HG03565 (cell line): Measurements from ENCODE around the gene MYO9A.

Experiments
- ATAC-seq: cut with Tn5 transposase; IDR thresholded peaks from one replicate; pipeline ENCODE4 v1.9.1; 2021; ENCODE audit warnings: mild to moderate bottlenecking, moderate library complexity; ENCODE audit not compliant: unreplicated experiment

Gene MYO9A

DNA sequence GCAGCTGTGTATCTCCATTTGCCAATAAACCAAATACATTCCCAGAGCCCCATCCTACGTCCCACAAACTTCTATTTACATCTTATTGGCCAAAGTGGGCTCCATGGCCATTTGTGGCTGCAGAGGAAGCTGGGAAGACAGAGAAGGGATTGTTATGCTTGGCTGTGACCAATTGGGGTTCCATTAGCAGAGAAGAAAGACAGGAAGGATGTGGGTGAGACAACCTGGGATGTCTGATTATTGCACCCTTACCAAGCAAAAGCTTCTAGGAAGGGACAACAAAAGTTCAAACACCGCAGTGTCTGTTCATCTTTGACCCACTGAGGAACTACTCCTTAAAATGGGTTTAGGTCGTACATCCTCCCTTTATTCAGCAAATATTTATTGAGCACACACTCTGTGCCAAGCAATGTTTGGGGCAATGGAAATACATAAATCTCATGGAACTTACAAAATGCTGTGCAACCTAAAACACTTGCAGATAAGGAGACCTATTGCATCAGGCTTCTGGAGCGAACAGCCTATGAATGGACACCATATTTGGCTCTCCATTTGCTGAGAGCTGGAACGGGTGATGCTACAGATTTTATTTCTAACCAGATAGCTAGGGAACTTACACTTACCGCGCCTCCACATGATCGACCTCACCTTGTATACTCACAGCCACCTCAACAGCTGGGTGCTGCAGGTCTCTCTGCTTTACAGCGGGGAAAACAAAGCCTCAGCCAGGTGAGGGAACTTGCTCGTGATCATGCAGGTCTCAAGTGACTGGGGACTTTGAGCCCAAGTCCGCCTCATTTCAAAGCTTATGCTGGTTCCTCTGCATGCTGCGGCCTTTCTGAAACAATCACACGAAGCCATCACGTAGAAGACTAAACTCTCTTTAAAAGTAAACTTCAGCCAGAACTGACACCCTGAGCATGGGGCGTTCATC, 329.0 kb downstream of the MYO9A start:
- no peak for ATAC-seq

DNA sequence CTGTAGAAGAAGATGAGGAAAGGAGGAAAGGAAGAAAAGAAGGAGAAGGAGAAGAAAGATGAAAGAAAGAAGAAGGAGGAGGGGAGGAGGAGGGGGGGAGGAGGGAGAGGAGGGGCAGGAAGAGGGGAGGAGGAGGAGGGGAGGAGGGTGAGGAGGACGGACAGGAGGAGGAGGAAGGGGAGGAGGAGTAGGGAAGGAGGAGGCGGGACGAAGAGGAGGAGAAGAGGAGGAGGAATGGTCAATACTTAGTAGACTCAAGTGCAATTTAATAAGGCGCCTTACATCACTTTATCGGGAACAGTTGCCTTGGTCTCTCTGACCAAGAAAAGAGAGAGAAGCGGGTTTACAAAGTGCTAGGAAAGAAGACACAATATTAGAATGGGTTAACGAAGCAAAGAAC, 331.3 kb downstream of the MYO9A start:
- ATAC-seq, result no peak

DNA sequence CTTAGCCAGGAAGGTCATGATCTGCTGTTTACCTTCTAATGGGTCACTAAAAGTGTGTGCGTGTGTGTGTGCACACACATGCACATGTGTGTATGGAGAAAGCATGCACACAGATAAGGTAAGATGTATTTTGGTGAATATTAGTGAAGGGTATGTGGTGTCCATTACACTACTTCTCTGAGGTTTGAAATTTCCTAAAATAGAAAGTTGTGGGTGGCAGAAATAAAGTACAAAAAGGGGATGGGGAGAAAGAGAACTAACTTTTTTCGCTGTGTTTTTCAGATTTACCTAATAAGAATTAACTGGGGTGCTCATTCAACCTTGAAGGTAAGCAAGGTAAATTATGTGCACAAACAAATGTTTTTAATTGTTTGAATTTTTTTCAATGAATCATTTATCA, 332.0 kb downstream of the MYO9A start:
- no peak for ATAC-seq

DNA sequence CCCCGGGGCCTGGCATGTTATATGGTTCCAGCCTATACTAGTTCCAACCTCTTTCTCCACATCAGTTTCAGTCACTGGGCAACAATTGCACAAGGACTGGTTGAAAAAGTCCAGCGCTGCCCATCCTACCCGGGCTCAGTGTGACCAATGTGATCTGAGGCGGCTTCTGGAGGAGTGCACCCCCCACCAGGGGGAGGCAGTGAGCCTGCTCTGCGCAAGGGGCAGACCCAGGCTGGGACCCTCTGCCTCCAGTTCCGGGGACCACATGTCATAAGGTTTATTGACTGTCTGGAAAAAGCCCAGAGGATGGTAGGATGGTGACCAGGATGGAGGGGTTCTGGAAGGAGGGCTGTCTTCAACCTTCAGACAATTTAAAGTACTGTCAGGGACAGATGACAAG, 333.2 kb downstream of the MYO9A start:
- ATAC-seq, result no peak

DNA sequence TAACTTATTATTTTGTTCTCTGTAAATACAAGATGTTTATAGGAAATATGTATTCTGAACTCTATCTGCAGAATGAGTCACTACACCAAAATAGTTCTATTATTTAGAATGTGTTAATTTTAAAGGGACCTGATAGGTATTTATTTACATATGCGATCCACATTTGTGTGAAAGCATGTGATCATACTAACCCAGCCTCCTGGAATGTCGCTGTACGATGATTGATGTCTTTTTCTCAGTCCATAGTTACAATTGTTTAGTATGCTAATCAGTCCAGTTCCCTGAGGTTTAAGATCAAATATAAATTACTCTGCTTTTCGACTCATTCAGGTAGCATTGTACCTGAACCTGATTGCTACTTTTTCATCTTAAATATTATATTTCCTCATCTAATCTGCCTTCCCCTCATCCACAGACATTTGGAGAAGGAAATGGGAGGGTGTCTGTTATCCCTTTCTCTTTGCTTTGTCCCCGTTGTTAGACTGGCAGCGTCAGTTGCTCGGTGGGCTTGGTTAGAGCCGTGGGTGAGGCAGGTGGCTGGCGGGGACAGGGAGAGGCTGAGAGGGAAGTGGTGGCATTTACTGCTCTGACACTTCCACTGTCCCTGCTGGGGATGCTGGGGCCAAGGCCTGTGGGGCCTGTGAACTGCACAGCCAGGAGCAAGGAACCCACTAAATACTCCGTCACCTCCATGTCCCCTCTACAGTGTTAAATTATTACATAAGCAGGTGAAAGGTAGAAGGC, 335.4 kb downstream of the MYO9A start:
- no peak for ATAC-seq

DNA sequence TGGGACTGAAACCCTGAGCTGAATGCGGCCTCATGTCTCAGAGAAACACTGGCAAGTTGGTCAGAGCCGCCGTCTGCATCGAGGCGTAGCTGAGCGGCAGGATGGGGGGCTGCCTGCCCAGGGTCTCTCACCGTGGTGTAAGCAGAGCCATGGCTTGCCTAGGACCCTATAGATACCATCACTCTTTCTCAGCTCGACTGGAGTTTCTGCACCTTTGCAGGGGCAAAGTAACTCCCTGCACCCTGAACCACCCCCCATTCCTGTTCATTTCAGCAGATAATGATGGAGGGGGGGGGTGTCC, 336.0 kb downstream of the MYO9A start:
- no peak for ATAC-seq

DNA sequence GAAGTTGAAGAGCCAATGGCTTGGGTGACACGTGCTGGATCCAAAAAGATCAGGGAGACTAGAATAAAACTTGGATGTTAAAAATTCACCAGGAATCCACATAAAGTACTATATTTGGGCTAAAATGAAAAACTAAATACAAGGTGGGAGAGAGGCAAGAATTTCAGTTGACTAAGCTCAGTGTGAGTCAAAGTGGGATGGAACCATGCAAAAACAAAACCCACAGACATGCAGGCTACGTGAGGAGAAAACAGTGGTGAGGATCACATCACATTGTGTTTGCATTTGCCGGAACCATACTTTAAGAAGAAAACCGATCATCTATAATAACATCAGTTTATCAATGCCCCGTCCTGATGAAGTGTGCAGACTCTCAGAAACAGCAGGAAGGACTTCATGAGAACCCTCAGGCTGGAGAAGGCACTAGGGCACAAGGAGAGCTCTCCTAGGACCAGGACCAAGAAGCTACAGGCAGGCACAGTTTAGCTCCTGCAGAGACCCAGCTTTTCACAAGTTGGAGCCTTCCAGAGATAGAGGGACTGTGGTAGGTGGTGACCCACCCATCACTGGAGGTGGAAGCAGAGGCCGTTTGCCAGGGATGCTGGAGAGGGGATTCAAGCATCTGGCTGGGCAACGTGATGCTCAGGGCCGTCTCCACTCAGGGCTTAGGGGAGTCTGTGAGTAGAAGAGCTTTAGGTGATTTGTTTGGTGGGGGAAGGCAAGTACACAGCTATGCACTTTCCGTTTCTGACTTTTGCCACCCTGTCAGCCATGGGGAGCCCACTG, 336.6 kb downstream of the MYO9A start:
- ATAC-seq, result peak; percentile 49

DNA sequence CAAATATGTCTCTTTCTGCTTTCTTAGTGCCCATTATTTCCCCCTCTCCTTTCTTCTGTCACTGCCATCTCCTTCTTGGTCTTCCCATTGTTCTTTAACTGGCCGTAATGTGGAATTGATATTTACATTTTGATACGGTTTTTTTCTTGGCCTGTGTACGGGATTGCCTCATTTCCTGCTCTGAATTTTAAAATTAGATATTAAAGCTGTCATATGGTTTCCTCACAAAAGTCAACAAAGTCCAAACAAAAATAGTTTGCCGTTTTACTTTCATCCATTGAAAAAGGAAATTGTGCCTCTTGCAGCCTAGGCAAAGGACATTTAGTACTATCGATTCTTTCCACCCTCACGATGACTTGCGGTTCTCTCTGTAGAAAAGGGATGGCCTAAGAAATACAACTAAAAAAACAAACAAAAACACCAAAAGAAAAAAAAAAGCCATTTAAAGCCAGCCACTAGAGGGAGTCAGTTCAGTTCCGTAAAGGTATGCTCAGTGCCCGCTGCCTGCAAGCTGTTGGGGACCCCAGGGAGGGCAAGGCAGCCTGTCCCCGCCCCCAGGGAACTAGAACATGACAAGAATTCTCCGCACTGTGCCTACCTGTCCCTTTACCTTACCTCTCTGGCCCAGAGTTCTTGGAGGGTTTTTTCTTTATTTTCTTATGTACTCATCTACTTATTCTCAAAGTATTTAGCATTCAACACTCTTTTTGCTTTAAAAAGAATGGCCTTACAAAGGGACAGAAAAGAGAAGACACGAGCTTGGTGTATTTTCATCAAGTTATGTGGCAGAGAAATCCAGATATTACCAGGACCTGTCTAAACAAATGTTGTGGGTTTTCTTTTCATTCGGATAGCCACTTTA, 337.6 kb downstream of the MYO9A start:
- no peak for ATAC-seq

DNA sequence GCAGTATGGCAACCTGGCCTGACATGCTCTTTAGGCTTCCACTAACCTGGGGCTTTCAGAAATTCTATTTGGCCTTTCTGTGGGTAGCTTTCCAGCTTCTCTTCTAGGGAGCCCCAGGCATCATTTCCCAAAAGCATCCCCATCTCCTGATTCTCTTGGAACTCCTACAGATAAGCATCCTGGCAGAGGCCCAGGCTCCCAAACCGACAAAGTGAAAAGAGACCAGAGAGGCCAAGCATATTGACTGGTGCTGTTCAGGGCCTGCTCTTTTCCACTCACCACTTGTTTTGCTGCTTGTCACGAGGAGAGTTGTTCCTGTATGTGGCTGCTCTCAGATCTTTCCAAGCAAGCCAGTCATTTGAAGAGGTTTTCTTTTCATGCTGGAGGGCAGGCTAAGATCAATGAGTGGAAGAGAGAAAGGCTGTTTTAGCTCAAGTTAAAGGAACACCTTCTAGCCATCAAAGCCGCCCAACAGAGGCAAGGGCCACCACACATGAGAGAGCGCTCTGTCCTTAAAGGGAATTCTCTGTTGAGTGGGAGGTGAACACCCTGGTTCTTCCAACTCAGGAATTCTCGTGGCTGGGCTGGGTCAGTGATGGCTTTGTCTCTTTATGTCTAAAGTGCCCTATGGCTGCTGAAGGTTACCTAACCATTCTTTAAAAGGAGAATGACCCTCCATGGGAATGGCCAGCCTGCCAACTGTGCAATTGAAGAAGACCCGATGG, 338.7 kb downstream of the MYO9A start:
- ATAC-seq, result no peak

DNA sequence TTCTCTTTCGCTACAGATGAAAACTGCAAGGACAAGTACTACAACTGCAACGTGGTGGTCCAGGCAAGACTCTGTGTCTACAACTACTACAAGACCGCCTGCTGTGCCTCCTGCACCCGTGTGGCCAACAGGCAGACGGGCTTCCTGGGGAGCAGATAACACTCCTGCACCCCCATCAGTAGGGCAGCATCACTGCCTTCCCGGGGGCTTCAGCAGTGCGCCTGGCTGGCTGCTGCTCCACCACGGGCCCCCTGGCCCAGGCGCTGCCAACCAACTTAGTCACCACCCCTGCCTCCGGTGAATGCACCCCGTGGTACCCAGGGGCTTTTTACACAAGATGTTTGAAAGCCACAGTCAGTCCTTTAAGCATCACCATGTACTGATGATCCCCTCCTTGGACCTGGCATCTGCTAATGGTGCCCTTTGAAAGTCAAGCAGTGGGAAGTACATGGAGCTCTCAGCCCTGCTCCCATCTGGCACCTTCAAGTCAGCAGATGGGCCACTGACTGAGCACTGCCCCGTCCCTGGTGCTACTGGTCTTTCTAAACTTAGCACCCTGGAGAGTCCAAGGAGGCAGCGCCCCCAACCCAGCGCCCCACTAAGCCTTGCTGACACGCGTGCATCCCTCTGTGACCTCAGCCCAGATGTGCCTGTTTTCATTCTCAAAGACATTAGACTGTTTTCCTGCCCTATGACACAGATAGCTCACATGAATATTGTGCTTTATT, 340.6 kb downstream of the MYO9A start:
- no peak for ATAC-seq

DNA sequence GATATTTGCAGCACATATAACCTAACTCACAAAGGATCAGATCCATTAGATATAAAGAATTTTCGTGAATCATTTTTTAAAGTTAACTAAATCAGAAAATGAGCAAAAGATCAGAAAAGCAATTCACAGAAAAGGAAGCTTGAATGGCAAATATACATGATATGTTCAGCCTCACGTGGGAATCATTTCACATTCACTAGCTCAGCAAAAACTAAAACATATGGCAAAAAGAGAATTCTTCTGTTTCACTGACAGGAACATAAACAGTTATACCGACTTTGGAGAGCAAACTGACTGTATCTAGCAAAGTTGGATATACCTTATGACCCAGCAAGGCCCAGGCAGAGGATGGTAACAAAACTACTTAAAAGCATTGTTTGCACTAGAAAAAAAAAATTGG, 341.6 kb downstream of the MYO9A start:
- no peak for ATAC-seq

DNA sequence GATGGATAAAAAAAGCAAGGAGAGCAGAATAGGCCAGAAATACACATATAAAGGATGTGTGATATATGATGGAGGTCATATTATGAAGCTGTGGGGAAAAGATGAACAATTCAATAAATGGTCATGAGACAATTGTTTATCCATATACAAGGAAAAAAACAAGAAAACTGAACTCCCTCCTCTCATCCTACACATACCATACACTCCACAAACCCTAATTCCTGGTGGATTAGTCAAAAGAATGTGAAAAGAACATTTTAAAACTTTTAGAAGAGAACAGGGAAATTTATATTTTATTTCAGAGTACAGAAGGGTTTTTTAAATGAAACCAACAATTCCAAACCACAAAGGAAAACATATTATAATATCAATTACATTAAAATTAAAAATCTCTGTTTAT, 342.1 kb downstream of the MYO9A start:
- ATAC-seq, result no peak

DNA sequence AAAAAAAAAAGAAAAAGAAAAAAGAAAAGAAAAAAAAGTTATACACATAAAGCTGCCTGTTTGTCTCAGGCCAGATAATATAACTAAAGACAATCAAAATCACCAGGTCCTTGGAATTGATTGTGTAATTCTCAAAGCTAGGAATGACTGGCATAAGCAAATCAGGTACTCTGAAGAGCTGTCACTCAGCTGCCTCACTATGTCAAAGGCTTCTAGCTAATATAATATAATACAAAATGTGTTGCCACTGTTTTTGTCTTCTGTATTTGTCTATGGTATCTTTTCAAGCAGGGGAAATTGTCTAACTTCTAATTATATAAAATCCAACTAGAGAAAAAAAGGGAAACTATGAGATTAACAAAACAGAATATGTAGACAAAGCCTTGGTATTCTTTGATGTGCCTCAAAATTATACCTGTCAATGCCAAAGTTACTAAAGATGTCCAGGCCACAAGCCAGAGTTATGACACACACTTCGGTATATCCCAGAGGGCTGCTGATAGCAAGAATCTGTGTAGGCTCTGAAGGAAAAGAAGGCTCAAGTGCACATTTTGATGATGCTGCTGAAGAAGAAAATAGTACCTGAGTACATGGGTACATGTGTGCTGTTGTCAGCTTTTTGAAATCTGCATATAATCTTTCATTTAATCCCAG, 344.6 kb downstream of the MYO9A start:
- no peak for ATAC-seq
